Fibroblast of villous mesenchyme (primary cell): ENCODE measurements around the gene ZFAND3. TPM values are rescaled to one million over a fixed set of nuclear protein-coding genes. Genes with fewer than 3 reads are reported as not detected.

Experiments
- DNase-seq: peaks from one replicate; pipeline ENCODE4 v3.0.0-alpha.2; 2010; ENCODE audit warnings: low read depth
- H3K4me3 ChIP-seq: 2 replicates; pipeline ENCODE4 v1.5.1; 2011; ENCODE audit warnings: low read depth, mild to moderate bottlenecking, low read length
- total RNA-seq: library from RNA; depleted of rRNA; stranded (reverse); fragments of >200 nt; gene quantifications from 2 replicates; pipeline ENCODE4 v1.2.3, GENCODE V29; 2012
- TF ChIP-seq, protein P1 (sequence below): IDR thresholded peaks from 2 replicates; pipeline ENCODE4 v1.5.1; 2012; ENCODE audit warnings: low read depth, mild to moderate bottlenecking, low read length; ENCODE audit not compliant: insufficient read depth

Gene ZFAND3
- total RNA-seq, 1 donor, result 20.3 TPM

DNA sequence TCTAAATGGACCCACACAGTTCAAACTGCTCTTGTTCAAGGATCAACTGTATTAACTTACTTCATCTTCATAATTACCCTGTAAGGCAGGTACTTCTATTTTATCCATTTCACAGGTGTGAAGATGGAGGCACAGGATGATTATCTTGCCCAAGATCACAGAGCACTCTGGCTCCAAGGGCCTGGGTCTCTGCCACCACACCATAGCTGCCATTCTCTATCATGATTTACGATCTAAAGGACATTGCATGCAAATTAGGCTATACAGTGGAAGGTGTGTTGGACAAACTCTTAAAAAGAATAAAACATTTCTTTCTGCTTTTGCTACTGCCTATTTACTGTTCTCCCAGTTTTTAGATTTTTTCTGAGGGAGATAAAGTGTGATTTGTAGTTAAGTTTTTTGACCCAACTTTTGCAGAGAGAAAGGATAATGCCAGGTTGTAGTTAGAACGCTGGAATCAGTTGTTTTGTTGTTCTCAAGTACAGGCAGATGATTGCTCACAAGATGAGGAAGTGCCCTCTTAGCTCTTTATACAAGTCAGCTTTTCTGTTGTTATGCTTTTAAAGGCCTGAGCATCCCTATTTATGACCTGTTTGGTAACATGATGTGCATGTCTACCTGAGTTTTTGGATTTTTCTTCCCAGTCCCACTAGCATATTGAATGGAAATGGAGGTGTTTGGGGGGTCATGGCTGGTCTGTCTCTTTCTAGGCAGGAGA lies 247.9 kb downstream of the ZFAND3 start:
- TF ChIP-seq, protein P1, sequence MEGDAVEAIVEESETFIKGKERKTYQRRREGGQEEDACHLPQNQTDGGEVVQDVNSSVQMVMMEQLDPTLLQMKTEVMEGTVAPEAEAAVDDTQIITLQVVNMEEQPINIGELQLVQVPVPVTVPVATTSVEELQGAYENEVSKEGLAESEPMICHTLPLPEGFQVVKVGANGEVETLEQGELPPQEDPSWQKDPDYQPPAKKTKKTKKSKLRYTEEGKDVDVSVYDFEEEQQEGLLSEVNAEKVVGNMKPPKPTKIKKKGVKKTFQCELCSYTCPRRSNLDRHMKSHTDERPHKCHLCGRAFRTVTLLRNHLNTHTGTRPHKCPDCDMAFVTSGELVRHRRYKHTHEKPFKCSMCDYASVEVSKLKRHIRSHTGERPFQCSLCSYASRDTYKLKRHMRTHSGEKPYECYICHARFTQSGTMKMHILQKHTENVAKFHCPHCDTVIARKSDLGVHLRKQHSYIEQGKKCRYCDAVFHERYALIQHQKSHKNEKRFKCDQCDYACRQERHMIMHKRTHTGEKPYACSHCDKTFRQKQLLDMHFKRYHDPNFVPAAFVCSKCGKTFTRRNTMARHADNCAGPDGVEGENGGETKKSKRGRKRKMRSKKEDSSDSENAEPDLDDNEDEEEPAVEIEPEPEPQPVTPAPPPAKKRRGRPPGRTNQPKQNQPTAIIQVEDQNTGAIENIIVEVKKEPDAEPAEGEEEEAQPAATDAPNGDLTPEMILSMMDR, result no peak
- no peak for DNase-seq
- H3K4me3 ChIP-seq, result no peak overlapping the region

DNA sequence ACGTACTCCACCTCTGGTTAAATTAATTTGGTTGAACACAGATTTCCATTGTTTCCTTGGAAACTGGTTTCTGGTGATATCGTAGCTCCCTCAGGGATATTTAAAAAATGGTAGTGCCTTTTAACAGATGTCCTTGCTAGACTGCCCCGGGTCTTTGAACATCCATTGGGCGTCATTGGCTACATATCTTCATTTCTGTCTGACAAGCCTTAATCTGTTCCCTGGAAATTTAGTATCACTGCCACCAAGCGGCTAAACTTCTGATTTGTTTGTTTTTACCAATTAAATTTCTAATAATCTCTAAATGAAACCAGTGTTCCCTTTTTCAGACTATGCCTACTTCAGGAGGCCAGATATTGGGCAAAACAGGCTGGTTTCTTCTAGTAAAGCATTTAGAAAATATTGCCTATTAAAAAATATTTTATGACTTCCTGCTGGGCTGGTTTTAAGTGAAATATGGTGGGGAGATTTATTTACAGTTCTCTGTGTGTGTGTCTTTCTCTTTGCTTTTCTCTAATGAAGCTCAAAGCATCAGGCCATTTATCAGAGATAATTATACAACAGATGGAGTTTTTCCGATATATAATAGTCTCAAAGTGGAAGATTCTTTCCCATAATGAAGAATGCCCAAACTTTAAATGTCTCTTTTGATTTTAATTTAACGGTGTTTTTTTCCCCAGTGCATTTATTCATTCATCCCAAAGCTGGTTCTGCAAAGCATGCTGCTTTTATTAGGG lies 249.5 kb downstream of the ZFAND3 start:
- TF ChIP-seq, protein P1, result no peak
- no peak overlapping the region for H3K4me3 ChIP-seq
- peak; percentile 14 for DNase-seq

DNA sequence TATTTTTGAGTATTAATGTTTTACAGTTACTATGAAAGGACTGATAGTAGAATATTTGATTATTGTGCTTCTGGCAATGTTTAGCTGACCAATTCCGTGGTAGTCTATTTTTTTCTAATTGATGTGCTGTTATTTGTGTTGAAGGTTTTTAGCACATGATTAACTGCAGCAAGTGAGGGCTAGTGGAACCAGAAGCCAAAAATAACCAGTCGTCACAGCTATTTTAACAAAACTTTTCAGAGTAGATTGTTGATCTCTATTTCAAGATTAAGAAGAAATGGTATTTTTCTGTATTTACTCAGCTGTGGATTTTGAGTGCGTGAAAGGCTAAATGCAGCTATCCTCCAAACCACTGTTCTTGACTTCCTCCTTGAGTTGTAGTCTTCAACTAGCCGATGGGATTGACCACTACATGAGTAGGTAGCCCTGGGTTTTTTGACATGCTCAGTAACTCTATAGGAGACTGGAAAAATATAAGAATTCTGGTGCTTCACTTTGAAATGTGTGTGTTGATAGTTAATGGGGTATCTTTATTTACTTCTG lies 258.0 kb downstream of the ZFAND3 start:
- no peak overlapping the region for H3K4me3 ChIP-seq
- TF ChIP-seq, protein P1, result no peak
- DNase-seq, result no peak

DNA sequence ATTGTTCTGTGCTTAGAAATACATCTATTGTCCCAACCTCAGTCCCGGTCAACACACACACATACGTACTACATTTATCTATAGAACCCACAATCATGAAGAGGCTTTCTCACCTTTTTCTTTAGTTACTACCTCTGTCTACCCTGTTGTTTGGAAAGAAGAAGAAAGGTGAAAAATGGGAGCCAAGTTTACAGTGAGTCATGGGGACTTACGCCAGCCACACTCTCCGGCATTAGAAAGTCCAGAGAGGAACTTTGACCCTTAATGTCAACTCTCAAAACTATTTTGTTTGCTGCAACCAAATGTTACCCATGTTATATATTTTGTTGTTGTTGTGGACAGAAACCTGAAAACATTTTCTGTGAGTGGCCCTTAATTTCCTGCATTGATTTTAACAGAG lies 259.1 kb downstream of the ZFAND3 start:
- DNase-seq, result peak; percentile 51
- TF ChIP-seq, protein P1, result no peak

DNA sequence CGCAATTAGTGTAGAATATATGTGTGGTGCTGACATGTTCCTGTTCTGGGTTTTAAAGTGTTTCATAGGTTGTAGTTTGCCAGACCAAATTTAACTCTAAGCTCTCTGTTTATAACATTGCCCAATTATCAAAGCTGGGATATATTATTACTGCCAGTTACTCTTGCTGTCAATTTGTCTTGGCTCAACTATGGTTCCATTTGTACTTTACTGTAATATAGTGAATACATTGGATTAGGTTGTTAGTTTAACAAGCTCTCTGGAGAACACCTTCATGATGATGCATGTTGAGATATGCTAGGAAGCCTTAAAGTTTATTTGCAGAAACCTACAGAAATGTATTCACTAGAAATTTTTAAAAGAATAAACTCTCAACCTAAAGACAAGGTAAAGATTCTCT lies 259.6 kb downstream of the ZFAND3 start:
- no peak for DNase-seq
- TF ChIP-seq, protein P1, result no peak
- no peak overlapping the region for H3K4me3 ChIP-seq

More for the DNA sequence above, 259.1 kb downstream of the ZFAND3 start:
- H3K4me3 ChIP-seq, result no peak overlapping the region

DNA sequence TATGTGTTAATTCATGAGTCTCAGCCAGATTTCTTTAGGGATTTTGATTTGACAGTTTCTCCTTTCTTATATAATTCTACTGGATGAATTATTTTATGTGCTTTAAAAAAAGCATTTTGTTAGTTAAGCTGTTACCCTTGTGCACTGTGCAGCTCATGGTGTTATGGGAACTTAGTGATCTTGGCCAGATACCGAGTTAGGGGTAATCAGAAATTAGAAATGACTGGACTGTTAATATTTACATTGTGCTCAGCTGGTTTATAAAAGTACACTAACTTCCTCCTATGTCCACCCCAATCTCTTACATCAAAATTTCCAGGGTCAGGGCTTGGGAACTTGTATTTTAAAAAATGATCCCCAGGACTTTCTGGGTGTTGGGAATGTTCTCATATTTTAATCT lies 260.0 kb downstream of the ZFAND3 start:
- no peak overlapping the region for H3K4me3 ChIP-seq
- TF ChIP-seq, protein P1, result no peak
- no peak for DNase-seq
